ENCODE results near the gene CREBBP. TPM values are rescaled to one million over a fixed set of nuclear protein-coding genes. Genes with fewer than 3 reads are reported as not detected.

The CREBBP gene
- total RNA-seq, 2 experiments from 2014 or later: 36.0 to 72.3 TPM

GRCh38 chr16:3816326-3816725 is 64.2 kb downstream of the CREBBP start:
- Histone ChIP-seq H3K36me3 (ENCODE audit: insufficient read depth, low read length) (no peaks in the 10 kb centered on the region), H3K4me2 (ENCODE audit: low read length) (no peak overlapping the region), H3K9me2 (ENCODE audit: insufficient read depth, low read length) (no peaks in the 10 kb centered on the region), H3K4me1 (ENCODE audit: insufficient read depth, low read length, poor library complexity, severe bottlenecking) (no peaks in the 10 kb centered on the region), H3K4me3 (ENCODE audit: low read depth, low read length, poor library complexity, severe bottlenecking) (no peak overlapping the region), H3K27ac (ENCODE audit: low read depth, low read length, poor library complexity, severe bottlenecking) (no peak overlapping the region), H3K9me3 (ENCODE audit: low read length) (no peaks in the 10 kb centered on the region), H3K79me2 (ENCODE audit: insufficient read depth, low read depth, low read length) (peaks cover 77% of the 10 kb centered on the region), H2AFZ (ENCODE audit: low read length) (no peak overlapping the region), H4K20me1 (ENCODE audit: insufficient read depth, low read length) (peaks cover 34% of the 10 kb centered on the region)
- TF ChIP-seq CTCF (conservative IDR thresholded peaks at IDR 0.05; ENCODE audit: low read length): no peak
- no peak for TF ChIP-seq EZH2phosphoT487 (IDR thresholded peaks at IDR 0.05; ENCODE audit: borderline replicate concordance, low read depth, low read length)
- ChIA-PET POLR2A (no interaction called here), CTCF (ENCODE audit: unreplicated experiment) (no interaction called here)
- no peak for DNase-seq (ENCODE audit: low spot score)
- BruUV-seq (replicated peaks): no TSS peak
- intact Hi-C loops (cut with micrococcal nuclease; ENCODE audit: unreplicated experiment): no loop called here

- Histone ChIP-seq H3K79me2 (ENCODE audit: insufficient read depth, low read depth, low read length) (peaks cover 65% of the 10 kb centered on the region), H3K4me2 (ENCODE audit: low read length) (no peak overlapping the region), H3K27ac (ENCODE audit: low read depth, low read length, poor library complexity, severe bottlenecking) (no peak overlapping the region), H3K36me3 (ENCODE audit: insufficient read depth, low read length) (peaks cover 9% of the 10 kb centered on the region), H2AFZ (ENCODE audit: low read length) (no peak overlapping the region), H3K4me1 (ENCODE audit: insufficient read depth, low read length, poor library complexity, severe bottlenecking) (no peaks in the 10 kb centered on the region), H4K20me1 (ENCODE audit: insufficient read depth, low read length) (peaks cover 28% of the 10 kb centered on the region), H3K9me2 (ENCODE audit: insufficient read depth, low read length) (no peaks in the 10 kb centered on the region), H3K9me3 (ENCODE audit: low read length) (no peaks in the 10 kb centered on the region), H3K4me3 (ENCODE audit: low read depth, low read length, poor library complexity, severe bottlenecking) (no peak overlapping the region)
- intact Hi-C loops (cut with micrococcal nuclease; ENCODE audit: unreplicated experiment): no loop called here
- ChIA-PET CTCF (ENCODE audit: unreplicated experiment) (interaction anchor here (0.6 kb wide), 1 partner anchor 1014 kb away, joined by 3 read pairs; no protein-coding TSS in a partner anchor), POLR2A (interaction anchor here (0.6 kb wide), 1 partner anchor 25 kb away, joined by 3 read pairs; no protein-coding TSS in a partner anchor)
- TF ChIP-seq EZH2phosphoT487 (IDR thresholded peaks at IDR 0.05; ENCODE audit: borderline replicate concordance, low read depth, low read length): no peak
- TF ChIP-seq CTCF (conservative IDR thresholded peaks at IDR 0.05; ENCODE audit: low read length): no peak
- no TSS peak for BruUV-seq (replicated peaks)
- no peak for DNase-seq (ENCODE audit: low spot score)
Observed at GRCh38 chr16:3814755-3815154, 65.8 kb downstream of the CREBBP start.

GRCh38 chr16:3812469-3813172 is 67.9 kb downstream of the CREBBP start:
- DNase-seq (ENCODE audit: low spot score): no peak
- intact Hi-C loops (cut with micrococcal nuclease; ENCODE audit: unreplicated experiment): no loop called here
- ChIA-PET CTCF (ENCODE audit: unreplicated experiment) (no interaction called here), POLR2A (no interaction called here)
- BruUV-seq (replicated peaks): no TSS peak
- TF ChIP-seq CTCF (conservative IDR thresholded peaks at IDR 0.05; ENCODE audit: low read length) (no peak), EZH2phosphoT487 (IDR thresholded peaks at IDR 0.05; ENCODE audit: borderline replicate concordance, low read depth, low read length) (no peak)
- peaks cover 23% of the 10 kb centered on the region for H3K36me3 ChIP-seq (ENCODE audit: insufficient read depth, low read length)
- H3K4me3 ChIP-seq (ENCODE audit: low read depth, low read length, poor library complexity, severe bottlenecking): no peak overlapping the region
- H3K79me2 ChIP-seq (ENCODE audit: insufficient read depth, low read depth, low read length): peaks cover 47% of the 10 kb centered on the region
- H3K9me2 ChIP-seq (ENCODE audit: insufficient read depth, low read length): no peaks in the 10 kb centered on the region
- H2AFZ ChIP-seq (ENCODE audit: low read length): no peak overlapping the region
- peaks cover 8% of the 10 kb centered on the region for H3K4me1 ChIP-seq (ENCODE audit: insufficient read depth, low read length, poor library complexity, severe bottlenecking)
- no peak overlapping the region for H3K4me2 ChIP-seq (ENCODE audit: low read length)
- H4K20me1 ChIP-seq (ENCODE audit: insufficient read depth, low read length): peaks cover 18% of the 10 kb centered on the region
- no peaks in the 10 kb centered on the region for H3K9me3 ChIP-seq (ENCODE audit: low read length)
- H3K27ac ChIP-seq (ENCODE audit: low read depth, low read length, poor library complexity, severe bottlenecking): no peak overlapping the region

Measured in OCI-LY7 (cell line).